LNCaP clone FGC (cell line): Measurements from ENCODE around the gene CRHR2.

Source experiments
- DNase-seq: peaks from one replicate; pipeline ENCODE4 v3.0.0-alpha.2; 2011; ENCODE audit warnings: low read depth
- H3K4me3 ChIP-seq: 2 replicates; pipeline ENCODE4 v1.5.1; 2011; ENCODE audit warnings: mild to moderate bottlenecking, low read depth, low read length, control low read depth
- TF ChIP-seq, protein P1 (sequence below): IDR thresholded peaks from 2 replicates; pipeline ENCODE4 v1.5.1; 2012; ENCODE audit warnings: mild to moderate bottlenecking; ENCODE audit not compliant: control insufficient read depth, insufficient read depth; ENCODE audit errors: extremely low read depth

Gene CRHR2

GRCh38 chr7:30682212-30683083 lies at the start of gene CRHR2:
CRHR2 (minus strand) TSS chr7:30682456; CDS start chr7:30682280, 176 bp downstream.
- H3K4me3 ChIP-seq, result no peak within 1 kb of the TSS
- TF ChIP-seq, protein P1, sequence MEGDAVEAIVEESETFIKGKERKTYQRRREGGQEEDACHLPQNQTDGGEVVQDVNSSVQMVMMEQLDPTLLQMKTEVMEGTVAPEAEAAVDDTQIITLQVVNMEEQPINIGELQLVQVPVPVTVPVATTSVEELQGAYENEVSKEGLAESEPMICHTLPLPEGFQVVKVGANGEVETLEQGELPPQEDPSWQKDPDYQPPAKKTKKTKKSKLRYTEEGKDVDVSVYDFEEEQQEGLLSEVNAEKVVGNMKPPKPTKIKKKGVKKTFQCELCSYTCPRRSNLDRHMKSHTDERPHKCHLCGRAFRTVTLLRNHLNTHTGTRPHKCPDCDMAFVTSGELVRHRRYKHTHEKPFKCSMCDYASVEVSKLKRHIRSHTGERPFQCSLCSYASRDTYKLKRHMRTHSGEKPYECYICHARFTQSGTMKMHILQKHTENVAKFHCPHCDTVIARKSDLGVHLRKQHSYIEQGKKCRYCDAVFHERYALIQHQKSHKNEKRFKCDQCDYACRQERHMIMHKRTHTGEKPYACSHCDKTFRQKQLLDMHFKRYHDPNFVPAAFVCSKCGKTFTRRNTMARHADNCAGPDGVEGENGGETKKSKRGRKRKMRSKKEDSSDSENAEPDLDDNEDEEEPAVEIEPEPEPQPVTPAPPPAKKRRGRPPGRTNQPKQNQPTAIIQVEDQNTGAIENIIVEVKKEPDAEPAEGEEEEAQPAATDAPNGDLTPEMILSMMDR, result no peak
- DNase-seq, result no peak

GRCh38 chr7:30731581-30731980 lies 49.3 kb upstream of the CRHR2 start:
- H3K4me3 ChIP-seq, result no peak overlapping the region
- DNase-seq, result no peak
- TF ChIP-seq, protein P1, result no peak

GRCh38 chr7:30730996-30731395 lies 48.7 kb upstream of the CRHR2 start:
- DNase-seq, result no peak
- H3K4me3 ChIP-seq, result no peak overlapping the region
- TF ChIP-seq, protein P1, result no peak

DNA sequence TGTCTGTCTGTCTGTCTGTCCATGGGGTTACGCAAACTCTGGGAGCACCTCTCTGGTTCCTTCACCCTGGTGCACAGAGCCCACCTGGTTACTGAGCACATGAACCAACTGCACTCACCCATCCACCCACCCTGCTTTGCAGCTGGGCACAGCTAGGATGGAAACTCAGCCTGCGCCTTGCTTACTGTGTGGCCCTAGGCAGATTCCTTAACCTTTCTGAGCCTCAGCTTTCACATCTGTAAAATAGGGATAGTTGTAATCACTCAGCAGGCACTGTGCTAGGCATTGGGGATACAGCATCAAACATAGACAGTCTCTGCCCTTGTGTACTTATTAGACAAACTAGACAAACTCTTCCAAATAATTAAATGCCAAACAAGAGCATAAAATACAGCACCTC lies 47.8 kb upstream of the CRHR2 start:
- H3K4me3 ChIP-seq, result no peak overlapping the region
- TF ChIP-seq, protein P1, result no peak
- DNase-seq, result no peak

DNA sequence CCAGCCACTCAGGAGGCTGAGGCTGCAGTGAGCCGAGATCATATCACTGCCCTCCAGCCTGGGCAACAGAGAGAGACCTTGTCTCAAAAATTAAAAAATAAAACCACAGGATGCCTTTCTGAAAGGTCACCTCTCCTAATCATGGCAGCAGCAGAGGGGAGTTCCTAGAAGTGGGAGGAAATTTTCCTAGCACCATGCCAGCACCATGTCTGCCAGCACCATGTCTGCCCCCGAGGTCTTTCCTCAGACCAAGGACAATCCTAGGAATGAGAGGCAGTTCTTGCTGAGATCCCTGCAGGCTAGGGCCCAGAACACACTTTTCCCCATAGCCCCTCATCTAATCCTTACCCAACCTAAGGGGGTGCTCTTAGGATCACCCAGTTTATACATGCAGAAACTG lies 47.4 kb upstream of the CRHR2 start:
- TF ChIP-seq, protein P1, result no peak
- no peak for DNase-seq
- H3K4me3 ChIP-seq, result no peak overlapping the region

GRCh38 chr7:30728591-30729100 lies 46.4 kb upstream of the CRHR2 start:
- no peak overlapping the region for H3K4me3 ChIP-seq
- DNase-seq, result no peak
- TF ChIP-seq, protein P1, result no peak
